Osteoblast (primary cell): ENCODE data around the gene SH3TC1. TPM values are rescaled to one million over a fixed set of nuclear protein-coding genes. Genes with fewer than 3 reads are reported as not detected.

Experiments used
- DNase-seq: peaks from one replicate; pipeline ENCODE4 v3.0.0; 2011; ENCODE audit warnings: low spot score, mixed read lengths; ENCODE audit not compliant: insufficient read length; ENCODE audit errors: missing footprints
- H2AFZ ChIP-seq: 2 replicates; pipeline ENCODE4 v1.6.0; 2011; ENCODE audit warnings: mild to moderate bottlenecking, low read length
- H3K27ac ChIP-seq: 2 replicates; pipeline ENCODE4 v1.5.1; 2011; ENCODE audit warnings: mild to moderate bottlenecking, low read depth, low read length, moderate library complexity
- H3K27me3 ChIP-seq: 2 replicates; pipeline ENCODE4 v1.6.0; 2012; ENCODE audit warnings: mild to moderate bottlenecking, control low read depth, inconsistent platforms, low read length, moderate library complexity; ENCODE audit not compliant: insufficient read depth
- H3K36me3 ChIP-seq: 2 replicates; pipeline ENCODE4 v1.5.1; 2011; ENCODE audit warnings: mild to moderate bottlenecking, low read length, control low read depth, moderate library complexity; ENCODE audit not compliant: insufficient read depth
- H3K4me1 ChIP-seq: 2 replicates; pipeline ENCODE4 v1.5.1; 2011; ENCODE audit warnings: mild to moderate bottlenecking, low read length, control low read depth, moderate library complexity; ENCODE audit not compliant: insufficient read depth
- H3K4me2 ChIP-seq: 2 replicates; pipeline ENCODE4 v1.6.0; 2011; ENCODE audit warnings: mild to moderate bottlenecking, low read length; ENCODE audit not compliant: insufficient read depth
- H3K4me3 ChIP-seq: fragments of 200-600 bp; sonication (generic); 3 replicates; pipeline ENCODE4 v1.5.1; 2012; ENCODE audit warnings: mild to moderate bottlenecking, low read length, inconsistent platforms; ENCODE audit not compliant: insufficient read depth
- H3K79me2 ChIP-seq: 2 replicates; pipeline ENCODE4 v1.6.0; 2012; ENCODE audit warnings: mild to moderate bottlenecking, low read length, control low read depth, inconsistent platforms; ENCODE audit not compliant: insufficient read depth
- H3K9me3 ChIP-seq: 2 replicates; pipeline ENCODE4 v1.5.1; 2011; ENCODE audit warnings: low read depth, low read length, control low read depth
- H4K20me1 ChIP-seq: 2 replicates; pipeline ENCODE4 v1.6.0; 2012; ENCODE audit warnings: mild to moderate bottlenecking, low read length, control low read depth; ENCODE audit not compliant: insufficient read depth
- CTCF ChIP-seq: IDR thresholded peaks from 2 replicates; pipeline ENCODE4 v1.5.1; 2011; ENCODE audit warnings: mild to moderate bottlenecking, low read depth, low read length, moderate library complexity; ENCODE audit errors: extremely low read depth
- total RNA-seq: library from RNA; depleted of rRNA; stranded (reverse); fragments of >200 nt; gene quantifications from 2 replicates; pipeline ENCODE4 v1.2.3, GENCODE V29; 2012

The SH3TC1 gene
- total RNA-seq, 1 donor: 3.6 TPM

GRCh38 chr4:8252301-8253173 is 53.4 kb downstream of the SH3TC1 start:
- no peaks in the 10 kb centered on the region for H3K36me3 ChIP-seq
- H3K9me3 ChIP-seq: no peaks in the 10 kb centered on the region
- H2AFZ ChIP-seq: no peak overlapping the region
- no peak overlapping the region for H3K4me2 ChIP-seq
- DNase-seq: peak; percentile 32
- H3K27ac ChIP-seq: no peak overlapping the region
- no peak overlapping the region for H3K4me3 ChIP-seq
- no peaks in the 10 kb centered on the region for H3K27me3 ChIP-seq
- no peaks in the 10 kb centered on the region for H4K20me1 ChIP-seq
- no peaks in the 10 kb centered on the region for H3K79me2 ChIP-seq
- no peaks in the 10 kb centered on the region for H3K4me1 ChIP-seq
- TF ChIP-seq CTCF: no peak

GRCh38 chr4:8254076-8254475 is 55.0 kb downstream of the SH3TC1 start:
- Histone ChIP-seq H3K4me3 (no peak overlapping the region), H3K36me3 (no peaks in the 10 kb centered on the region), H3K9me3 (no peaks in the 10 kb centered on the region), H3K4me1 (no peaks in the 10 kb centered on the region), H3K4me2 (no peak overlapping the region), H3K27ac (no peak overlapping the region), H4K20me1 (no peaks in the 10 kb centered on the region), H2AFZ (no peak overlapping the region), H3K27me3 (no peaks in the 10 kb centered on the region), H3K79me2 (no peaks in the 10 kb centered on the region)
- no peak for TF ChIP-seq CTCF
- peak; percentile 64 for DNase-seq

DNA sequence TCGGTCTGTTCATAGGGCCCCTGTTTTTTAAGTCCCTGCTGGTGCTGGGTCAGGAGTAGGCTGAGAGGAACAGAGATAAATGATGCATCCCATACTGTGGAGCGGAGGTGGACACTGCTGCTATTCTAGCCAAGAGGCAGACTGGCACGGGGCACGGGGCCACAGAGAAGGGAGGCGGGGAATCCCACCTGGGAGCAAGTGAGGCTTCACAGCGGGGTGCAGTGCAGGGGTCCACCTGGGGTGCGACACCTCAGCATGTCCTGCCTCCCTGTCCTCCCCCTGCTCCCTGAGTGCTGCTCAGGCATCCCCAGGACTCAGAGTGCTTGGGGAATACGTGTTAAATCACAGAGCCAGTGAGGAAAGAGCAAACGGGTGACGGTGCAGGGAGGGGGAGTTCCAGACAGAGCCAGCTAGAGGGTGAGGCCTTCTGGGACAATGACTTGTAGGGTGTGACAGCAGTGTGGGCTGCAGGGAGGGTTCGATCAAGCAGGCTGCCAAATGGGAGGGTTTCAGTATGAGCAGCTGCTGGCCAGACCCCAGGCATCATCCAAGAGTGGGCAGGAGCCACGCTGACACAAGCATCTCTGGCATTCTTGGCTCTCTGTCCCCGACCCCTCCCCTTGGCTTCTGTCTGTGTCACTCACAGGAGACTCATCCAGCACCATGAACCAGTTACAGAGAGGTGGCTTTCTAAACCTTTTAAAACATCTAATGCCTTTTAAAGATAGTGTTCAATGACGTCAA is 56.8 kb downstream of the SH3TC1 start:
- Histone ChIP-seq H4K20me1 (no peaks in the 10 kb centered on the region), H3K79me2 (no peaks in the 10 kb centered on the region), H3K4me3 (no peak overlapping the region), H3K9me3 (no peaks in the 10 kb centered on the region), H3K4me2 (no peak overlapping the region), H3K4me1 (no peaks in the 10 kb centered on the region), H2AFZ (no peak overlapping the region), H3K27ac (no peak overlapping the region), H3K27me3 (no peaks in the 10 kb centered on the region), H3K36me3 (no peaks in the 10 kb centered on the region)
- TF ChIP-seq CTCF: no peak
- peak; percentile 0 for DNase-seq

GRCh38 chr4:8257854-8258253 is 58.8 kb downstream of the SH3TC1 start:
- no peak overlapping the region for H3K4me2 ChIP-seq
- no peaks in the 10 kb centered on the region for H3K36me3 ChIP-seq
- H3K27ac ChIP-seq: no peak overlapping the region
- H2AFZ ChIP-seq: no peak overlapping the region
- H3K27me3 ChIP-seq: no peaks in the 10 kb centered on the region
- DNase-seq: no peak
- H3K4me1 ChIP-seq: peaks cover 8% of the 10 kb centered on the region
- no peaks in the 10 kb centered on the region for H4K20me1 ChIP-seq
- H3K79me2 ChIP-seq: no peaks in the 10 kb centered on the region
- no peaks in the 10 kb centered on the region for H3K9me3 ChIP-seq
- H3K4me3 ChIP-seq: no peak overlapping the region
- TF ChIP-seq CTCF: no peak
